Measurements from ENCODE around the gene IPO13.

The IPO13 gene

DNA sequence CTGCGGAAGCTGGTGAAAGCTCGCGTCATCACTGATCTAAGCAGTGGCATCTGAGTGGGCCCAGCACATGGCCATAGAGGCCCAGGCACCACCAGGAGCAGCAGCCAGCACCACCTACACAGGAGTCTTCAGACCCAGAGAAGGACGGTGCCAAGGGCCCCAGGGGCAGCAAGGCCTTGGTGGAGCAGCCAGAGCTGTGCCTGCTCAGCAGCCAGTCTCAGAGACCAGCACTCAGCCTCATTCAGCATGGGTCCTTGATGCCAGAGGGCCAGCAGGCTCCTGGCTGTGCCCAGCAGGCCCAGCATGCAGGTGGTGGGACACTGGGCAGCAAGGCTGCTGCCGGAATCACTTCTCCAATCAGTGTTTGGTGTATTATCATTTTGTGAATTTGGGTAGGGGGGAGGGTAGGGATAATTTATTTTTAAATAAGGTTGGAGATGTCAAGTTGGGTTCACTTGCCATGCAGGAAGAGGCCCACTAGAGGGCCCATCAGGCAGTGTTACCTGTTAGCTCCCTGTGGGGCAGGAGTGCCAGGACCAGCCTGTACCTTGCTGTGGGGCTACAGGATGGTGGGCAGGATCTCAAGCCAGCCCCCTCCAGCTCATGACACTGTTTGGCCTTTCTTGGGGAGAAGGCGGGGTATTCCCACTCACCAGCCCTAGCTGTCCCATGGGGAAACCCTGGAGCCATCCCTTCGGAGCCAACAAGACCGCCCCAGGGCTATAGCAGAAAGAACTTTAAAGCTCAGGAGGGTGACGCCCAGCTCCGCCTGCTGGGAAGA lies 16.4 kb upstream of the IPO13 start:
- no peak for DNase-seq (ENCODE audit: low read depth)
- H3K4me3 ChIP-seq (ENCODE audit: low read length) = no peak overlapping the region
- TF ChIP-seq, protein P1, sequence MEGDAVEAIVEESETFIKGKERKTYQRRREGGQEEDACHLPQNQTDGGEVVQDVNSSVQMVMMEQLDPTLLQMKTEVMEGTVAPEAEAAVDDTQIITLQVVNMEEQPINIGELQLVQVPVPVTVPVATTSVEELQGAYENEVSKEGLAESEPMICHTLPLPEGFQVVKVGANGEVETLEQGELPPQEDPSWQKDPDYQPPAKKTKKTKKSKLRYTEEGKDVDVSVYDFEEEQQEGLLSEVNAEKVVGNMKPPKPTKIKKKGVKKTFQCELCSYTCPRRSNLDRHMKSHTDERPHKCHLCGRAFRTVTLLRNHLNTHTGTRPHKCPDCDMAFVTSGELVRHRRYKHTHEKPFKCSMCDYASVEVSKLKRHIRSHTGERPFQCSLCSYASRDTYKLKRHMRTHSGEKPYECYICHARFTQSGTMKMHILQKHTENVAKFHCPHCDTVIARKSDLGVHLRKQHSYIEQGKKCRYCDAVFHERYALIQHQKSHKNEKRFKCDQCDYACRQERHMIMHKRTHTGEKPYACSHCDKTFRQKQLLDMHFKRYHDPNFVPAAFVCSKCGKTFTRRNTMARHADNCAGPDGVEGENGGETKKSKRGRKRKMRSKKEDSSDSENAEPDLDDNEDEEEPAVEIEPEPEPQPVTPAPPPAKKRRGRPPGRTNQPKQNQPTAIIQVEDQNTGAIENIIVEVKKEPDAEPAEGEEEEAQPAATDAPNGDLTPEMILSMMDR (conservative IDR thresholded peaks at IDR 0.05; ENCODE audit: low read length) = peak; percentile 33

DNA sequence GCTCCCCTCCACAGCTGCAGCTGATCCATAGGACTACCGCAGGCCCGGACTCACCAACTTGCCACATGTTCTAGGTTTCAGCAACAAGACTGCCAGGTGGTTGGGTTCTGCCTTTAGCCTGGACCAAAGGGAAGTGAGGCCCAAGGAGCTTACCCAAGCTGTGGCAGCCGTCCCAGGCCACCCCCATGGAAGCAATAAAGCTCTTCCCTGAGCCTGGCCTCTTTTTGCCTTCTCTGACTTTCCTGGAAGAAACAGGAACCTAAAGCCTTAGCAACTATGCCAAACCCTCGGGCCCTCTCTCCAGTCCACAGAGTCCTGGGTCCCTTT lies 15.8 kb upstream of the IPO13 start:
- TF ChIP-seq, protein P1 (conservative IDR thresholded peaks at IDR 0.05; ENCODE audit: low read length) = no peak
- no peak for DNase-seq (ENCODE audit: low read depth)
- H3K4me3 ChIP-seq (ENCODE audit: low read length) = no peak overlapping the region

DNA sequence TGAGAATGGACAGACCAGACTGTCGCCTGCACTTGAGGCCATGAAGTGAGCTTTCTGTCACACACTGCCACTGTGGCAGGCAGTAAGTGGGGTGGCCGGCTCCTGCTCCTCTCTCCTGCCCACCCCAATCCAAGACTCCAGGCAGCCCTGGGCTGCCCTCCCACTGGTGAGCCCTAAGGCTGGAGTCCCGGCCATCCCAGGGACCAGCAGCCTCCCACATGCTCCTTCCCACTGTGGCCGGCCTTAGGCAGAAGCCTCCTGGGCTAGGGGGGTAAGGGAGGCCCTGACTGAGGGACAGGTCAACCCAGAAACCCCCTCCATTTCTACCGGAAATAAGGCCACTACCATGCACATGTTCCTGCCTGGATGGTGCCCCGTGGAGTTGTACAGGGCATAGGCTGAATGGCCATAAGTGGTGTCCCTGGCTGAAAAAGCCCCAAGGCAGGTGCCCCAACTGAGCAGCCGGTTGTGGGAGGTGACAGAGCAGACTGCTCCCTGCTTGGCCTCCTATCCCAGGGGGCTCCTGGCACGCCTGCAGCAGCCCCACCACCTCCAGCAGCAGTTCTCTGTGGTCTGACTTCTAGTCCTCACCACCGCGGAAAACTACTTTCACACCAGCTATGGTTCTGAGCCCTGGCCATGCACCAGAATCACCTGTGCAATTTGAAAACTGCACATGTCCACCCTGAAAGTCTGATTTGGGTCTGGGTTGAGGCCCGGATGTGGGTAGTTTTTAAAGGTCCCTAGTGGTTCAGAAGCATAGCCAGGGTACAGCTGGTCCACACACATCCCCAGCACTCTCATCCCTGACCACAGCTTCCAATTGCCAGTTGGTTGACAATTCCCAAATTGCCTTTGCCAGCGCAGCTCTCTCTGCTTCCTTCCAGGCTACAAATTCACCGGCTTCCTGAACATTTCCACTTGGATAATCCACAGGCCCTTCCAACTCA lies 14.8 kb upstream of the IPO13 start:
- no peak overlapping the region for H3K4me3 ChIP-seq (ENCODE audit: low read length)
- DNase-seq (ENCODE audit: low read depth) = no peak
- TF ChIP-seq, protein P1 (conservative IDR thresholded peaks at IDR 0.05; ENCODE audit: low read length) = no peak

DNA sequence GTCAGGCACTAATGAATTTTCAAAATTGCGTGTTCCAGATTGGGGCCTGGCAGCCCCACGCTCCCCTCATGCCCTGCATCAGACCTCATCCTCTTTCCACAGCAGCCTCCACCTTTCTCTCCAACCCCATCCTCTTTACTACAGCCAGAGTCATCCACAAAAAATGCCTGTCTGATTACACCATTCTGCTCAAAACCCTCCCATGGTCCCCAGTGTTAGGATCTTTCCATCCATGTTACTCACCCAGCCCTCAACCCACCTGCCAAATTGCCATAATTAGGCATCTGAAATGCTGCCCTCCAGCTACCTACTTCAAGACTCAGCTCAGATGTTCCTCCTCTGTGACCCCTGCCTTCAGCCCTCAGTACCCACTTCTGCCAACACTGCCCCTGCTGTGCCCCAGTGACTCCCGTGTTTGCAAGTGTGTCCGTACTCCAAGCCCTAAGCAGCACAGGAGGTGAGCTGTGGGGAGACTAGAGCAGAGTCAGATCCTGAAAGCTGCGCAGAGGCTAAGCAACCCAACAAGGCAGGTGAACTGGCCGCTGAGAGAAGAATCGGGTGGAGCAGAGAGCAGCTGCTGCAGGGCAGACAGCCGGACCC lies 13.9 kb upstream of the IPO13 start:
- DNase-seq (ENCODE audit: low read depth) = peak; percentile 64
- TF ChIP-seq, protein P1 (conservative IDR thresholded peaks at IDR 0.05; ENCODE audit: low read length) = no peak
- peak overlapping the region; percentile 55 for H3K4me3 ChIP-seq (ENCODE audit: low read length)

DNA sequence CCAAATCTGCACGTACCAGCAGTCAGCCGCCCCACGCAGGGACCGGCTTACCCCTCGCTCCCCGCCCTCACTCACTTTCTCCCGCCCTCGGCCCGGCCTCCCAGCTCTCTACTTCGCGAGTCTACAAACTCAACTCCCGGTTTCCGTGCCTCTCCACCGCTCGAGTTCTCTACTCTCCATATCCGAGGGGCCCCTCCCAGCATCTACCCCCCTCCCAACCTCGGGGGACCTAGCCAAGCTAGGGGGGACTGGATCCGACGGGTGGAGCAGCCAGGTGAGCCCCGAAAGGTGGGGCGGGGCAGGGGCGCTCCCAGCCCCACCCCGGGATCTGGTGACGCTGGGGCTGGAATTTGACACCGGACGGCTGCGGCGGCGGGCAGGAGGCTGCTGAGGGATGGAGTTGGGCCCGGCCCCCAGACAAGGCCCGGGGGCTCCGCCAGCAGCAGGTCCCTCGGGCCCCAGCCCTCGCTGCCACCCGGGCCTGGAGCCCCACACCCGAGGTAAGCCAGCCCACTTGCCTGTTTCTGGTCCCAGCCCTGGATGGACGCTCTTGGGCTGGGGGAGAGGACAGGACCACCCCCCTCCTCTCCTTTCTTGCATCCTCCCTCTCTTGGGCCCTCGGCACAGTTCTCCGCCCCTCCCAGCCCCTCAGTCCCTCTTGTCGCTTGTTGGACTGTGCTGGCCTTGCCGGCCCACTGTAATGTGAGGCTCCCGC lies 13.2 kb upstream of the IPO13 start, which contains the start of gene ARTN:
ARTN (plus strand) TSS at position 416 of the 715 bp plus-strand sequence. CDS start 1,856 bp downstream, outside the sequence.
- peak within 1 kb of the TSS; percentile 55 for H3K4me3 ChIP-seq (ENCODE audit: low read length)
- no peak for DNase-seq (ENCODE audit: low read depth)
- TF ChIP-seq, protein P1 (conservative IDR thresholded peaks at IDR 0.05; ENCODE audit: low read length) = no peak

DNA sequence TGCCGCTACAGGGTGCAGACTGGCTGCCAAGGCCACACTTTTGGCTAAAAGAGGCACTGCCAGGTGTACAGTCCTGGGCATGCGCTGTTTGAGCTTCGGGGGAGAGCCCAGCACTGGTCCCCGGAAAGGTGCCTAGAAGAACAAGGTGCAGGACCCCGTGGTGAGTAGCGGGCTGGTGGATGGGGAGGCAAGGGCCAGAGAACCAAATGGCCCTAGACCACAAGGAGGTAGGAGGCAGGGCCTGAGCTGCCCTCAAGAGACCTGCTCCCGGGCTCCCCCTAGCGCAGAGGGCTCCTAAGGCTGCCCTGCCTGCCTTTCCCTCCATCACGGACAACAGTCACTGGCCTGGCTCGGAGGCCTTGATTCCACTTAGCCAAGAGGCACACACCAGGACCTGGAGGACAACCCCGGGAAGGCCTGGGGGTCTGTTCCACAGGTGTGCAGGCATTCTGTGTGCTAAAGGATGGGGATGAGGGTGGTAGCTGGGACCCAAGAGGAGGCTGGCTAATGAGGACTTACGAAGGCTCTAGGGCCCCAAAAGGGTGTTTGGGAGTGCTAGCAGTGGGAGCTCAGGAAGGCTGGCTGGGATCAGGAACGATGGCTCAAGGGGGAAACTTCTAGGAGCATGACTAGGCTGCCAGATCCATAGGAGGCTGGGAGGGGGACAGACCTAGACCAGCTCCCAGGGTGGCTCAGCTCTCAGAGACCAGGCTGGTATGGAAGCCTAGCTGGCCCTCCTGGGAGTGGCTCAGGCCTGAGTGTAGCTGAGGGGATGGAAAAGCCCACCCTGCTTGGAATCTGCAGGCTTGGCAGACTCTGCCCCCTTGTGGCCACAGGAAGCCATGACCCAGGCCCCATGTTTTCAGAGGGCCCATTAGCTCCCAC lies 12.4 kb upstream of the IPO13 start:
- TF ChIP-seq, protein P1 (conservative IDR thresholded peaks at IDR 0.05; ENCODE audit: low read length) = peak; percentile 87
- peak overlapping the region; percentile 55 for H3K4me3 ChIP-seq (ENCODE audit: low read length)
- DNase-seq (ENCODE audit: low read depth) = peak; percentile 51
